Activated T-cell treated with anti-CD3 and anti-CD28 coated beads, Interleukin-2, amount 50 U/mL, for 1 hour (primary cell): ENCODE data around the gene DLG2.
"Not testable (repeated sequence)": the region's sequence is repeated elsewhere in the genome, so short reads cannot be mapped to it uniquely, and the experiment has no call there.

Source experiments
- DNase-seq: peaks from one replicate; pipeline ENCODE4 v3.0.0-alpha.2; 2020

The DLG2 gene

DNA sequence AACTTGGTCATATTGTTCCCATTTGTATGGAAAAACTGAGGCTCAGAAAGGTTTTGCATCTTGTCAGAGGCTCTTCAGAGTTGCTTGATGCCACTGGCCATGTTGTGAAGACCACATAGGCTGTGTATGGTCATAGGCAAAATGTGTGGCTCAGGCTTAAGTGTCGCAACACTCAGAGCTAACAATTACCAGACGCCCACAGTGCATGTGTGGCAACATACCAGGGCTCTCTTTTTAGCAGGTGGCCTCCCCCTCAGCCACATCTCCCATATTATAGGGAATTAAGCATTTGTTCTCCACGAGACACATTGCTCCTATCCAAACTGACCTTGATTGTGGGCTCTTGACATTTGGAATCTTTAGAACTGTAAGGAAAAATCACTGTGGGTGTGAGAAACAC, 802.5 kb downstream of the DLG2 start:
- DNase-seq: no peak

DNA sequence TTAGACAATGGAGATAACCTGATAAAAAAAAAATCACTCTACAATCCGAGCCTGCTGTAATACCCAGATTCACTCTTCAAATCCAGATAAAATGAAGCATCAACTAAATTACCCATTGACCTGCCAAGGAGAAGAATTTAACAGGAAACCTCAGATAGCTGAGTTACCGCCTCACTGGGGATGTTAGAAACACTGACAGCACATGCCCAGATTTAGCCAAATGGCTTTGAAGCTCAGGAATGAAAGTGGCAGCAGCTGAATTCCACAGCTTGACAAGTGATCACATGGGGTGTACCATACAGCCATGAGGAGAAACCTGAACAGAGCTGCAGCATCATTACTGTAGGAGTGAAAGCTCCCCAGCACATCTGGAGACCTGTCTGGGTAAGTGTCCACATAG, 807.6 kb downstream of the DLG2 start:
- DNase-seq: no peak

GRCh38 chr11:84819128-84819527, 808.0 kb downstream of the DLG2 start:
- DNase-seq: no peak

DNA sequence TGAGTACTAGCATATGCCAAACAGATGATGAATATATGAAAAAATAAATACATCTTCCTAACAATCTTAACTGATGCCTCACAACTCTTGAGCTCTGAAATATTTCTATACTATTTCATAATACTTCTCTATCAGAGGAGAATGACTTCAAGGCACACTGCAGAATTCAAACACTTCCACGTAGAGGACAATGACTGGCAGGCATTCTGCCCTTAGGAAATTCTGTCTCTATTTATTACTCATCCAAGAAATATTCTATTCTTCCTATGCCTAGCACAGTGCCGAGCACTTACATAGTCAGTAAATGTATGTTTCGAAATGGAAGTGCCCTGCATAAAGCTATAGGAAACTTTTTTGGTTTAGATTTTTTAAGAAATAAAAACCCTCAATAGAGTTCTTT, 809.1 kb downstream of the DLG2 start:
- DNase-seq: no peak

DNA sequence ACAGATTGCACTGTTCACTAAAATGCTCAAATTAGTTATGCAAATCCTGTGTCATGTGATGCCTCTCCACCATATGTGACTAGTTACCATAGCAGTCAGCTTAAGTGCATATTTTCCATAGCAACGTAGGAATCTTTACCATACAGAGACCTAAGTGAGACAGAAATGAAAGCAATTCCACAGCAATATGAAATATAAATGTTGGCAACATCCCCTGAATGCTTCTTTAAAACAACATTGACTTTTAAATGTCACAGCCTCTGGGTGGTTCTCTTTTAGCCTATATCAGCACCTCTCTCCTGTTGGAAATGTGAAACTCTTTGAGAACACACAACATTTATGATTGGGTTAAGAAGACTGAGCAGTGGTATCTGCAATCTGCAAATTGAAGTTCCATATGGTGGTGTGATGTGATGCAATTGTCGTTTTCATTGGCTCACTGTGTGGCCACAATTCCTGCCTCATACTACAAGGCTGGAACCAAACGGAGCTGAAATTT, 814.6 kb downstream of the DLG2 start:
- DNase-seq: no peak

- DNase-seq: no peak
Observed at GRCh38 chr11:84806354-84806753, 820.8 kb downstream of the DLG2 start.

- no peak for DNase-seq
Observed at GRCh38 chr11:84804041-84804440, 823.1 kb downstream of the DLG2 start.

DNA sequence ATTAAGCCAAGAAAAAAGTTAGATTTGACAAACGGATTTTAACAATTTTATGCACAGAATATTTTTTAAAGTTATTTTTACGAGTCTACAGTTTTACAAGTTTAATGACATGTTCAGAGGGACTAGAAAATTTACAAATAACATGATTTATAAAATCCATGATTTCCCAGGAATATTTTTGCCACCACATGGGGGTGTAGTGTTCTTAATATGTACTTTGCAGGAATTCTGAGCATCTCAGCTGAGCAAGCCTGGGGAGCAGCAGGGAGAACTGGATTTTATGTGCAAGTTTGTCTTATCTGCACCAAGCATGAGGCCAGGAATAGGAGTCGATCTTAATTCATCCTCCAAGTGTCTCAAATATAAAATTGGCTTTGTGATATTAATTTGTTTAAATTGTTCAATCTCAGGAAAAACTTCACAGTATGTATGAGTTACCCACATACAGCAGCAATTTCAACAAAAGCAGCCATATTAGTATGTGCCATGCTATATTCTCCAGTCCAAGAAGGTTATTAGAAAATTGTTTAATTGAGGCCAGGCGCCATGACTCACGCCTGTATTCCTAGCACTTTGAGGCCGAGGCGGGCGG, 826.3 kb downstream of the DLG2 start:
- no peak for DNase-seq

DNA sequence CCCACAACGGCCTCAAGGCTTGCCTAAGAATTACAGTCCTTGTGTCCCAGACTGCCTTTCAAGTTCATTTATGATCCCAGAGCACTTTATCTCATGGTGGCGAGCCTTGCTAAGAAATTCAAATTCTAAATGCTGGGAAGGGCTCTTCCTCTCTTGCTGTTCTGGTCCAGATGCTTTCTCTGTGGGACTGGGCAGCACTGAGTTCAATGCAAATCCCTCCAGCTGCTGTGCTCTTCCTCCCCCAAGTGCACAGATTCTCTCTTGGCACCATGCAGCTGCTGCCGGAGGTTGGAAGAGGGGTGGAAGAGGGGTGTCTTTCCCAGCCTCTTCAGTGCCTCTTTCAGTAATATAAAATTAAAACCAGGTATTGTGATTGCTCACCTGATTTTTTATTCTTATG, 828.0 kb downstream of the DLG2 start:
- no peak for DNase-seq

DNA sequence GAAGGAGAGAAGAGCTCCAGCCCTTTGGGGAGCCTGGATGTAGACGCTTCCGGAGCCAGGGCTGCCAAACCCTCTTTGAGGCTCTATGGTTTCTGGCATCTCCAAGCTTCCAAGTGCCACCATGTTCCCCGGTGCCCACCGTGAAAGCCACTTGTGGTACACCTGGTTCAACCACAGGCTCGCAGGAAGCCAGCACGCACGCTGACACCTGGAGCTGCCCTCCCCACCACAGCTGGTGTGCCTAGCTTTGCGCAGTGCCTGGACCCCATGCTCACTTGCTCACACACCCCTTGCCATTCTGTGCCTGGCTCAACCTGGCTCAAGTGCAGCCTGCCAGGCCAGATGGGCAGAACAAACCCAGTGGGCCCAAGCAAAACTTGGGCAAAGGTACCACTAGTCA, 831.4 kb downstream of the DLG2 start:
- no peak for DNase-seq

DNA sequence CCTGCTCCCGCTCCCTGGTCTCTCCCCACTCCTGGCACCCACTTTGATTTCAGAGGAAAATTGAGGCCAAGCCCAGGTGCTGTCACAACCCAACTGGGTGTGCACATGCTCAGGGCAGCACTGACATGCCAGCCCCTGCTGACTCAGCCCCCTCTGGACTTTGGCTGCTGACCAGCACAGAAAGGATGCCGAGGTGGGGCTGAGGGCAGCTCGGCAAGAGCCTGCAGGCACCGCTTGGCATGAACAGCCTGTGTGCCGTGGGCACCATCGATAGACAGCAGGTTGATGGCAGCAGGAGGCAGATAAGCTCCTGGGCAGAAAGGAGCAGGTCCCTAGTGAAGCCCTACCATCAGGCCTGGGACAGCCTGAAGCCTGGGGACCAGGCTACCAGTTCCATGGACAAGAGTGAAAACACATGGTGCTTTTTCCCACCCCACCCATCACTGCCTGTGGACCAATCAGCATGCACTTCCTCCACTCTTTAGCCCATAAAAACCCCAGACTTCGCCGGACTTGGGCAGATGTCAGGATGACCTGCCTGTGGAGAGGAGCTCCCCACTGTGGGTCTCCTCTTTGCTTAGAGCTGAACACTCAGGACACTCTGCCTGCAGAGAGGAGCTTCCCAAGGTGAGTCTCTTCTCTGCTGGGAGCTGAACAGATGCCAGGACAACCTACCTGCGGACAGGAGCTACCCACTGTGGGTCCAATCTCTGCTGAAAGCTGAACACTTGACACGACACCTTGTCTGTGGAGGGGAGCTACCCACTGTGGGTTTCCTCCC, 832.3 kb downstream of the DLG2 start:
- DNase-seq: no peak

- DNase-seq: no peak
Observed at GRCh38 chr11:84793318-84793717, 833.8 kb downstream of the DLG2 start.

DNA sequence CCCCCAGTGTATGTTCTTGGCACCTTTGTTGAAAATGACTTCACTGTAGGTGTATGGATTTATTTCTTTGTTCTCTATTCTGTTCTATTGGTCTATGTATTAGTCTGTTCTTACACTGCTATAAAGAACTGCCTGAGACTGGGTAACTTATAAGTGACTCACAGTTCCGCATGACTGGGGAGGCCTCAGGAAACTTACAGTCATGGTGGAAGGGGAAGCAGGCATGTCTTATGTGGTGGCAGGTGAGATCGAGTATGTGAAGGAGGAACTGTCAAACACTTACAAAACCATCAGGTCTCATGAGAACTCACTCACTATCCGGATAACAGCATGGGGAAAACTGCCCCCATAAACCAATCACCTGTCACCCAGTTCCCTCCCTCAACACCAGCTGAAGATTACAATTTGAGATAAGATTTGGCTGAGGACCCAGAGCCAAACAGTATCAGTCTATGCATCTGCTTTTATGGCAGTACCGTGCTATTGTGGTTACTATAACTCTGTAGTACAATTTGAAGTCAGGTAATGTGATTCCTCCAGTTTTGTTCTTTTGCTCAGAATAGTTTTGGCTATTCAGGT, 836.2 kb downstream of the DLG2 start:
- no peak for DNase-seq

- no peak for DNase-seq
Observed at GRCh38 chr11:84788220-84788619, 838.9 kb downstream of the DLG2 start.

- DNase-seq: not testable (repeated sequence)
Observed at GRCh38 chr11:84784158-84784557, 843.0 kb downstream of the DLG2 start.

GRCh38 chr11:84780689-84781293, 846.4 kb downstream of the DLG2 start:
- DNase-seq: no peak

- DNase-seq: no peak
Observed at GRCh38 chr11:84775503-84775902, 851.6 kb downstream of the DLG2 start.

- DNase-seq: no peak
Observed at GRCh38 chr11:84763931-84764330, 863.2 kb downstream of the DLG2 start.

DNA sequence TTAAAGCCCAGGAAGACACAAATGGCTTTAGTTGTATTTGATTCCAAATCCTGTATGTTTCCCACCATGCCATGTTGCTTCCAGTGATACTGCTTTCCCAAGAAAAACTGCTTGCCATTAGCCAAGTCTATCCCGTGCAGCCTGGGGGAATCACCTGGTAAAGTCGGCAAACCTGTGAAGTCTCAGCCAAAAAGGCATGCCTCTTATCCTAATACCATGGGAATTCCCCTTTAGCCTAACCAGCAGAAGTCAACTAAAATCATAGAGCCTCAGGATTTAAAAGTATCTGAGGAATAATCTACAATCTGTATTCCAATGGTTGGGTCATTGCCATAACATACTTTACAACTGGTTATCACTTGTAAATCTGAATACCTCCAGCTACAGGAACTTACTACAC, 869.4 kb downstream of the DLG2 start:
- DNase-seq: no peak

DNA sequence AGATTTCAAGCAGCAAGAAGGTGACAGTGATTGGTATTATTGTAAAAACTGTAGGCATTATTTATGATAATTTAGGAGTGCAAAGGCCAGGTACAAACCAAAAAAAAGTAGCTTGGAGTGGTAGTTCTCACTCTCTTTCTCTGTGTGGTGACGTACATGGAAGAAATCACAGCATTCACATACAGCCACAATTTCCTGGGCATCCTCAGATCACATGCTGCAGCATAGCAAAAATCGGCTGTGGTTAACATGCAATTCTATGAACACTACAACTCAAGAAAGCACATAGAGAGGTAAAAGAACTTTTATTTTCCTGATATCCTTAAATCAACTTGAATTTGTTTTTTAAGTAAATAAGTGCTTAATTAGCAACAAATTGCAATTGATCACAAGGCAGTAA, 875.8 kb downstream of the DLG2 start:
- DNase-seq: no peak

- no peak for DNase-seq
Observed at GRCh38 chr11:84747871-84748270, 879.3 kb downstream of the DLG2 start.

DNA sequence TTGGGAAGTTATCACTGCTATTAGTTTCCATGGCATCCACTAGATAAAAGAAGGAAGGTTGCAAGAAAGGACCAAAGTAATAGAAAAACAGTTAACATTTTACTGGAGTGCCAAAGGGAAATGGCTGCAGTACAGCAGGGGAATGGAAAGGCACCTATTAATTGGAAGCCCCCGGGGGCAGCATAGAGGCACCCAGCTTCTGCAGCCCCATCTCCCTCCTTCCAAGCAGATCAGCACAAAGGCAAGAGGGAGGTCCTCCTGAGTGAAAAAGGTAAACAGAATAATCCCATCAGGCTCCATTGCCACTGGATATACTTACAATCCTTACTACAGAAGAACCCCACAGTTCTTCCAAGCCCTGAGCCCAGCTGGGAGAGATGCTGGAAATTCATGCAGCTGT, 887.1 kb downstream of the DLG2 start:
- DNase-seq: no peak

DNA sequence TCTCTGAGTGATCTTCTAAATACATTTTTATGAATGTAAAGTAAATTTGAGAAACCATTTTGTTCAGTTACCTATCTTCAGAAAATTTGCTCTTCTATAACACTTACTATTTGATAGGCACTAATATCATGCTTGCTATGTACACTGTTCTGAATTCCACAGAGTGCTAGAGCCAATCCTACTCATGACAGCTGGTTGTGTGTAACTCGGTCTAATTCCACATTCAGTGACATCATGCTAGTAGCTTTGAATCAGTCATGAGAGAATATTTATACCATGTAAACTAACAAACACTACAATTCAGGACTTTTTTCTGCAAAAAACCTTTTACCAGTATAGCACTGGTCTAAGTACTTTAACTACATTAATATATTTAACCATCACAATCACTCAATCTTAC, 902.9 kb downstream of the DLG2 start:
- no peak for DNase-seq

- DNase-seq: no peak
Observed at GRCh38 chr11:84722583-84723108, 904.5 kb downstream of the DLG2 start.
